SJSA1 (cell line): ENCODE measurements around the gene MSX2. TPM values are rescaled to one million over a fixed set of nuclear protein-coding genes. Genes with fewer than 3 reads are reported as not detected.
A peak's percentile ranks its signal among the peaks of the same experiment; 100 is the strongest.

Source experiments
- DNase-seq, 2 experiments: peaks; one replicate each; pipeline ENCODE4 v3.0.0-alpha.2; 2015 to 2020; ENCODE audit warnings: low spot score in 2 of 2, low read depth in 1 of 2
- H3K27ac ChIP-seq: fragments of 250-450 bp; sonication (Bioruptor Pico); 2 replicates; pipeline ENCODE4 v1.5.1; 2020; ENCODE audit warnings: mild to moderate bottlenecking, moderate library complexity
- H3K27me3 ChIP-seq: fragments of 250-450 bp; sonication (Bioruptor Pico); replicated peaks from 2 replicates; pipeline ENCODE4 v1.5.1; 2020; ENCODE audit warnings: mild to moderate bottlenecking, moderate library complexity
- H3K36me3 ChIP-seq: fragments of 250-450 bp; sonication (Bioruptor Pico); 2 replicates; pipeline ENCODE4 v1.5.1; 2020; ENCODE audit warnings: mild to moderate bottlenecking
- H3K4me1 ChIP-seq: fragments of 250-450 bp; sonication (Bioruptor Pico); replicated peaks from 2 replicates; pipeline ENCODE4 v1.6.1; 2021; ENCODE audit warnings: mild to moderate bottlenecking
- H3K4me3 ChIP-seq: fragments of 250-450 bp; sonication (Bioruptor Pico); 2 replicates; pipeline ENCODE4 v1.5.1; 2020; ENCODE audit warnings: mild to moderate bottlenecking
- H3K9me3 ChIP-seq: fragments of 250-450 bp; sonication (Bioruptor Pico); replicated peaks from 2 replicates; pipeline ENCODE4 v1.5.1; 2020; ENCODE audit warnings: mild to moderate bottlenecking
- total RNA-seq: library from RNA; depleted of rRNA; stranded (reverse); fragments of >200 nt; shearing (Covaris generic); gene quantifications from 2 replicates; pipeline ENCODE4 v1.2.3, GENCODE V29; 2014

Gene MSX2
- total RNA-seq, 1 experiment from 2014 or later = 1.4 TPM

DNA sequence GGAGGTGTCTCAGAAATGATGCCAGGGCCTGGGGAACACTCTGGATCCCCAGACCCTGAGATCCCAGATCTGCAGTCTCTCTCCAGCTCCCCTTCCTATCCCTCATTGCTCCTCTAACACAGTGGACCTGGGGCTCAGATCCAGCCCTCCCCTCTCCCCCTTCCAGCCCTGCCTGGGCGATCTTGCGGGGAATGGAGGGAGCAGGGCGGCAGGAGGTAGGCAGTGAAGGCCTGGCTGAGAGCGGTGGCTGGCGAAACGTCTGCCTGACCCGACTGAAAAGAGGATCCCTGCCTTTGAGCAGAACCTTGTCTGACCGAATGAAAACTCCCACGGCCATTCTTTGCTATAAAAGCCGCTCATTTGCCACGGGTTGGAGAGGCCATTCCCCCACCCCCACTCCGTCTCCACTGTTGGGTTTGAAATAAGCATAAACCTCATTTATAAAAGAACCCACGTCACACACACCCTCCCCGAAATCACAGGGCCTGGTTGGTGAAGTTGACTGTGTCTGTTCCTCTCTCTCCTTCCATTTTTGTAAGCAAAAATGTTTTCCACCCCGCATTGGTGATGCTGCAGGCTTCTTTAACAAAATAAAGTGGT is 8.8 kb downstream of the MSX2 start:
- H3K9me3 ChIP-seq = no peaks in the 10 kb centered on the region; the same call in 1 of the 2 replicates
- no peak overlapping the region for H3K4me3 ChIP-seq
- no peak overlapping the region for H3K27ac ChIP-seq
- H3K36me3 ChIP-seq = no peaks in the 10 kb centered on the region; the same call in 1 of the 2 replicates
- peaks cover 22% of the 10 kb centered on the region for H3K27me3 ChIP-seq
- DNase-seq = no peak
- H3K4me1 ChIP-seq = no peaks in the 10 kb centered on the region

DNA sequence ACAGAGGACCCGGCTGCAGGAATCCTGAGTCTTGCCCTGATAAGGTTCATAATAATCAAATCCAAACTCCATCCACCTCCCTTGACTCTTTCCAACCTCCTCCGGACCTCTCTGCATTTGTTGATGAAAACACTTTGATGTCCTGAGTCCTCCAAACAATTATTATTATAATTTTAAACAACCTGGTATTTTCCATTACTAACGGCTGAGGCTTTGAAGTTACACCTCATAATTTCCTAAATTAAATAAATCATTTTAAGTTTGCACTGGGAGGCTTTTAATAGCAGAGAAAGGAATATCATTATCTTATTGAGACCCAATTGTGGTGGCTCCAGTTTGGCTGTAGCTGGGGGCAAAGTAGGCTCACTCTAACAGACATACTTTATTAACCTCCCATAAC is 9.5 kb downstream of the MSX2 start:
- Histone ChIP-seq H3K27ac (no peak overlapping the region), H3K4me1 (no peaks in the 10 kb centered on the region), H3K27me3 (peaks cover 22% of the 10 kb centered on the region), H3K36me3 (no peaks in the 10 kb centered on the region; the same call in 1 of the 2 replicates), H3K9me3 (no peaks in the 10 kb centered on the region; the same call in 1 of the 2 replicates), H3K4me3 (no peak overlapping the region)
- DNase-seq = no peak

DNA sequence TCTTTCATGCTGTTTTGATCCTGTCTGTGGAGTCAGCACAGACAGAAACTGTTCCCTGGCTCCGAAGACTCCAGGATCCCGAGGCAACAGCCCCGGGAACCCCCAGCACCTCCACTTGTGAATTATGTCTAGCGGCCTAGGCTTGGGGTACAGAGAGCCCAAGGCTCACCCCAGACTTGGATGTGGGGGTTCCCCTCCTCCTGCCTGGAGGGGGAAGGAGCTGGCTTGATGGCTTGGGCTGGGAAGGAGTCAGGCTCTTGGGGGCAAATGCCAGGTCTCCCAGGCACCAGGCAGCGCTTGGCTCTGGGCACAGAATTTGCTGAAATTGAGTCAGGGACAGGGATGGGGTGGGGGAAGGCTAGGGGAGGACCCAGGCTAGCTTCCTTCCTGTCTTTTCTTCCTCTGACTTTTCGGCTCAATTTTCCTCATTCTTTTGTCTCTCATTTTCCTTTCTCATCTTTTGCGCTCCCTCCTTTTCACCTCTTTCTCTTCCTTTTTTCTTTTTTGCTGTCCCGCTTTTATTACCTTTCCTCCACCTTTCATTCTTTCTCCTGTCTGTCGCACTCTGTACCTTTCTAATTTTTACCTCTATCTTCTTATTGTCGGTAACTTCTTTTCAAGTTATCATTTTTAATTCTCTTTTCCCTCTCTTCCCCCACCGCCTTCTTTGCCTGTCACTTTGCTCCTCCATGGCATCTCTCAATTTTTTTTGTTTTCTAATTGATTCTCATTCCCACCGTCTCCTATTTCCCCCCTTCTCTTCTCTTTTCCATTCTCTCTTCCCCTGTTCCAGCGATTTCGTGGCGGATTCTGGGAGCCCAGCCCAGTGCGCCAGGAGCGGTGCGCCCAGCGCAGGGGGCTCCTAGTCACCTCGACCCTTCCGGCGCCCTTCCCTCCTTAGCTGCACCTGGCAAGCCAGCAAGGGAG is 10.5 kb downstream of the MSX2 start:
- peaks cover 22% of the 10 kb centered on the region for H3K27me3 ChIP-seq
- no peak for DNase-seq
- H3K4me3 ChIP-seq = no peak overlapping the region
- H3K4me1 ChIP-seq = no peaks in the 10 kb centered on the region
- no peaks in the 10 kb centered on the region; the same call in 1 of the 2 replicates for H3K36me3 ChIP-seq
- no peak overlapping the region for H3K27ac ChIP-seq
- H3K9me3 ChIP-seq = no peaks in the 10 kb centered on the region; the same call in 1 of the 2 replicates

DNA sequence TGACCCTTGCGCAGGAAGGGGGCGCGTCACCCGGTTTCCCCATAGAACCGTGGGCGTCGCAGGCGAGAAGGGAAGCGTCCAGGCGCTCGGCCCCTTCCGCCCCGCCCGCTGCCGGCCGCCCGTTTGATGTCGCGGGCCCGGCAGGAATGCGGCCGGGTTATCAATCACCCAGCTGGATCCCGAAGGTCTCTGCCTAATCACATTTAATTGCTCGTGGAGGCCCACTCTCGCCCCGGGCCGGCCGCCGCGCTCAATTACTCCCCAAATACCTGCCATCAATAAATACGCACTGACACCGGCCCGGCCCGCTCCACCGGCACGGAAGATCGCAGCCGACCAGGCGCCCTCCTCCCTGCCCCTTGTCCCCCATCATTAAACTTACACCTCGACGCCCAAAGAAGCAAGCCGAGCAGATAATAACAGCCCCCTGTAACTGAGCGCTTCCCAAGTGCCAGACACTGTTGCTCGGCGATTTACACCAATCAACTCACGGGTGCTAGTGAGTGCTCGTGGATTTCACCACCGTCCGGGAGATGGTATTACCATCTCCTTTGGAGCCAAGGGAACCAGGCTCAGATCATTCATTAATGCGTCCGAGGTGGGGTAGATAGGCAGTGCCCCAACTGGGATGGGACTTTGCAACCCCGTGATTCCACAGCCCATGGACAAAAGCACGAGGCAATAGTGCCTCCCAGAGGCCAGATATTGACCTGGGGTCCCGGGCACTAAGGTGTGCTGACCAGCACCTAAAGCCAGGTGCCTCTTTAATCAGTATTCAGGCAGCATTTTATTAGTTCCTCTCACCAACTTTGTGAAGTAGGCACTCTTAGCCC is 11.3 kb downstream of the MSX2 start:
- H3K4me3 ChIP-seq = no peak overlapping the region
- no peaks in the 10 kb centered on the region; the same call in 1 of the 2 replicates for H3K9me3 ChIP-seq
- no peak overlapping the region for H3K27ac ChIP-seq
- H3K4me1 ChIP-seq = no peaks in the 10 kb centered on the region
- no peak for DNase-seq
- H3K36me3 ChIP-seq = no peaks in the 10 kb centered on the region; the same call in 1 of the 2 replicates
- H3K27me3 ChIP-seq = peaks cover 22% of the 10 kb centered on the region

DNA sequence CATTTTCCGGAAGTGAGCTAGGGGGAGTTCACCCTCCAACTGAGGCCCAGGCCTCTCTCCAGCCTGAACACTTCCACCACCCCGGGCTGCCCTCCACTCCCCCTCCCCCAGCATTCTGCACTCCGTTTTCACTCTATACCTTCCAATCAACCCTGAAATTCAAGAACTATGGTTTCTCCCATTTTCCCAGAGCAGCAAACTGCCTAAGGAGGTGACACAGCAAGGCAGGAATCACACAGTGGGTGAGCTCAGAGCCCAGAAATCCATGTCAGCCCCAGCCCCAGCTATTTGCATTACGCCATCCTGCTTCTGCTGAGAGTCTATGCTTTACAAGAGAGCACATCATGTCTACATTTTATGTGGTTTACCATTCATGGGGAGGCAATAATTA is 11.9 kb downstream of the MSX2 start:
- DNase-seq = no peak
- Histone ChIP-seq H3K27ac (no peak overlapping the region), H3K4me3 (no peak overlapping the region)

DNA sequence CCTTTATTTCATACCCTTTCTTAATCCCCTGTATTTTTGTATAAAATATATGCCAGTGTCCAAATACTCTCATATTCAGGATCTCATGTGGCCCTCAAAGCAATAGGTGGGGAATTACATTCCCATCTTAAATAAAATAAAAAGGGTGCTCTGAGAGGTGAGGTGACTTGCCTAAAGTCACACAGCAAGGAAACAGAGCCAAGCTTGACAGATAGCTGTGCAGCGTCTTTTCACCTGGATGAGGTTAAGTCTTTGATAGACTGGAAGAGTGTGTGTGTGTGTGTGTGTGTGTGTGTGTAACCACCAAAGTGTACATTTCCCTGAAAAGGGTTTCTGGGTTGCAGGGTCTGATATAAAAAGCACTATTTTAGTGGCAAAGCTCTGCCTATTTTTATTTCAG is 12.4 kb downstream of the MSX2 start:
- DNase-seq = no peak
- peaks cover 3% of the 10 kb centered on the region; the same call in 1 of the 2 replicates for H3K36me3 ChIP-seq
- H3K4me3 ChIP-seq = no peak overlapping the region
- no peaks in the 10 kb centered on the region for H3K4me1 ChIP-seq
- no peak overlapping the region for H3K27ac ChIP-seq
- H3K9me3 ChIP-seq = no peaks in the 10 kb centered on the region; the same call in 1 of the 2 replicates
- H3K27me3 ChIP-seq = peaks cover 22% of the 10 kb centered on the region

More for the DNA sequence above, 11.9 kb downstream of the MSX2 start:
- Histone ChIP-seq H3K36me3 (peaks cover 3% of the 10 kb centered on the region; the same call in 1 of the 2 replicates), H3K27me3 (peaks cover 22% of the 10 kb centered on the region), H3K4me1 (no peaks in the 10 kb centered on the region), H3K9me3 (no peaks in the 10 kb centered on the region; the same call in 1 of the 2 replicates)

DNA sequence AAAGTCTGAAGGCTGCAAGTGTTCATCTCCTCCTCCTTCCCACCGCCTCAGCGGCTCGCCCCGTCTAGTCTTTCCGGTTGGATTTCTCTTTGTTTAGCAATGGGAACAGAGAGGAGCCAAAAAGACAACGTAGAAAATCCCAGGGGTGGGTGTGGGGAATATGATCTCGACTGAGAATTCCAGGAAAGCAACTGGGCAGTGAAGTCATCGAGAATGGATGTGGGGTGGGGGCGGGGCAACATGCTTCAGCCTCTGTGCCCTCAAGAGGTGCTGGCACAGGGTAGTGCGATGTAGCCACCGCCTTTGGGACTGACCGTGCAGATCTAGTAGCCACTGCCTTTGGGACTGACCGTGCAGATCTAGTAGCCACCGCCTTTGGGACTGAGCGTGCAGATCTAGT is 12.9 kb downstream of the MSX2 start:
- Histone ChIP-seq H3K27ac (no peak overlapping the region), H3K4me1 (no peaks in the 10 kb centered on the region), H3K4me3 (no peak overlapping the region), H3K9me3 (no peaks in the 10 kb centered on the region; the same call in 1 of the 2 replicates), H3K36me3 (peaks cover 3% of the 10 kb centered on the region; the same call in 1 of the 2 replicates), H3K27me3 (peaks cover 22% of the 10 kb centered on the region)
- DNase-seq = no peak

DNA sequence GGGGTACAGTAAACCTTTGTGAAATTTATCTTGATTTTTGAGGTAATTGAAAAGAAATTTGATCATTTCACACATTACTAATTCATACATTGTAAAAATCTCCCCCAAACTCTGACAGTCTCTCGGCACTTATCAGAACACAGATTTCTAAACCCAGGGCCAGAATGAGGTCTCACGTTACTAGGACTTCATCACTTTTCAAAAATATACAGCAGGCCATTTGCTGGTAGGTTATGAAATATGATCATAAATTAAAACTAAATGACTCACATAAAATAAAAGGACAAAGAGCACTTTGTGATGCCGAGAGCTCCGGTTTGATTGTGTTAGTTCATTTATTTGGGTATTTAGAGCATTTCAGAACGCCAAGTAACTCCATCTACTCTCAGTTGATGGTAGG is 17.0 kb downstream of the MSX2 start:
- no peaks in the 10 kb centered on the region for H3K4me1 ChIP-seq
- H3K9me3 ChIP-seq = no peaks in the 10 kb centered on the region
- 0 out of 2 replicates have a peak, but pooled peaks cover 3% of the 10 kb centered on the region for H3K36me3 ChIP-seq
- no peak for DNase-seq
- 0 out of 2 replicates have a peak, but pooled peaks cover 2% of the 10 kb centered on the region for H3K27me3 ChIP-seq
- H3K27ac ChIP-seq = no peak overlapping the region
- H3K4me3 ChIP-seq = no peak overlapping the region

DNA sequence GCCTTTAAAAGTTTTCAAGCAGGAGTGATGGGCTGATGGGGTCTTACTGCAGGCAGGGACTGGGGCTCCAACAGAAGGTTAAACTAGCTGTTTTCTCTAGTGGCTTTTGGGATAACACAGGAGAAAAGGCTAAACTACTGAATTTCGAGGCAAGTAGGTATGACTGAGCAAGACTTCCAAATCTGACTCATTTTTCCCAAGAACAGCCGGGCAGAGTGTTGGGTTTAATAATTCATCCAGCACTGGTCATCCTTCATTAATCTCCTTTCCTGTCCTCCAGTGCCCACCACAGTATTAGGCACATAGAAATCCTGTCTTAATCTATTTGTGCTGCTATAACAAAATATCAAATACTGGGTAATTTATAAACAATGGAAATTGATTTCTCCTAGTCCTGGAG is 20.5 kb downstream of the MSX2 start:
- no peaks in the 10 kb centered on the region for H3K9me3 ChIP-seq
- H3K27me3 ChIP-seq = peaks cover 18% of the 10 kb centered on the region
- H3K27ac ChIP-seq = no peak overlapping the region
- H3K4me3 ChIP-seq = no peak overlapping the region
- no peak for DNase-seq
- no peaks in the 10 kb centered on the region for H3K4me1 ChIP-seq
- 0 out of 2 replicates have a peak, but pooled peaks cover 3% of the 10 kb centered on the region for H3K36me3 ChIP-seq

DNA sequence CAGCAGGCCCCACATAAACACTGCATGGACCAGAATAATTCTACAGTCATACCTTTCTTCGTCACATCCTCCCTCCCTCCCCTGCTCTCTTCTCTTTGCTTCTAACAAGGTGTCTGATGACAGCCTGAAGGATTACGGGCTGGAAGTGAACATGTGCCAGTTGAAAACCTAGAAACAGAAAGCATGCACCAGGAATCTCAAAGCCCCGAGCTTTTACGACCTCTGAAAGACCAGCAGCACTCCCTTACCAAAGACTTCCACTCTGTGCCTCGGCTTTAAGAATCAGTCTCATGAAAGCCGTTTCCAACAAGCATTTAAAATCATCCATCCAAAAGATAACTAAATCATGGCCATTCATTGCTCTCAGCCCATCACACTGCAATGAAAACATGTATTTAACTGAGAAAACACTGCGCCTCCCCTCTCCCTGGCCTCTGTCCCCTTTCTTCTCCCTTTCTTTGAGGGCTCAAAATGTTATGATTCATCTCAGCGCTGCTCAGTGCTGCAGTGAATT is 21.3 kb downstream of the MSX2 start:
- DNase-seq = no peak
- H3K27ac ChIP-seq = no peak overlapping the region
- peaks cover 24% of the 10 kb centered on the region for H3K27me3 ChIP-seq
- H3K36me3 ChIP-seq = 0 out of 2 replicates have a peak, but pooled peaks cover 3% of the 10 kb centered on the region
- H3K4me3 ChIP-seq = no peak overlapping the region
- no peaks in the 10 kb centered on the region for H3K9me3 ChIP-seq
- no peaks in the 10 kb centered on the region for H3K4me1 ChIP-seq

DNA sequence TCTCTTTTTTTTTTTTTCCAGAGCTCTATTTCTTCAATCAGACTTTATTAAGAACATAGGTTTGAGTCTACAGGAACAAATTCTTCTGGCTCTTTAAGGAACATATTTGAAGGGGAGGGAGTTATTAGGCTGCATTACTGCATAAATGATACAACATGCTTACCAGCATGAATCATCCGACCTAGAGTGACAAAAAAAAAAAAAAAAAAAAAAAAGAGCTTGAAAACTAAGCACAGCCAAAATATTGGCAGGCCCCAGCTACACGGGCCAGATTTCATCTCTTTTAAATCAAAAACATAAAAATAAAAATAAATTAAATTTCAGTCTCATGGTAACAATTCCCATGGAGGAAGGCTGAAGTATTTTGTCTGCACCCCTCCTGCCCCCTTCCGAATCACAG is 26.3 kb downstream of the MSX2 start:
- DNase-seq = no peak
- Histone ChIP-seq H3K36me3 (no peaks in the 10 kb centered on the region), H3K4me1 (no peaks in the 10 kb centered on the region), H3K9me3 (0 out of 2 replicates have a peak, but pooled peaks cover 2% of the 10 kb centered on the region), H3K4me3 (no peak overlapping the region), H3K27ac (no peak overlapping the region), H3K27me3 (peaks cover 53% of the 10 kb centered on the region)

DNA sequence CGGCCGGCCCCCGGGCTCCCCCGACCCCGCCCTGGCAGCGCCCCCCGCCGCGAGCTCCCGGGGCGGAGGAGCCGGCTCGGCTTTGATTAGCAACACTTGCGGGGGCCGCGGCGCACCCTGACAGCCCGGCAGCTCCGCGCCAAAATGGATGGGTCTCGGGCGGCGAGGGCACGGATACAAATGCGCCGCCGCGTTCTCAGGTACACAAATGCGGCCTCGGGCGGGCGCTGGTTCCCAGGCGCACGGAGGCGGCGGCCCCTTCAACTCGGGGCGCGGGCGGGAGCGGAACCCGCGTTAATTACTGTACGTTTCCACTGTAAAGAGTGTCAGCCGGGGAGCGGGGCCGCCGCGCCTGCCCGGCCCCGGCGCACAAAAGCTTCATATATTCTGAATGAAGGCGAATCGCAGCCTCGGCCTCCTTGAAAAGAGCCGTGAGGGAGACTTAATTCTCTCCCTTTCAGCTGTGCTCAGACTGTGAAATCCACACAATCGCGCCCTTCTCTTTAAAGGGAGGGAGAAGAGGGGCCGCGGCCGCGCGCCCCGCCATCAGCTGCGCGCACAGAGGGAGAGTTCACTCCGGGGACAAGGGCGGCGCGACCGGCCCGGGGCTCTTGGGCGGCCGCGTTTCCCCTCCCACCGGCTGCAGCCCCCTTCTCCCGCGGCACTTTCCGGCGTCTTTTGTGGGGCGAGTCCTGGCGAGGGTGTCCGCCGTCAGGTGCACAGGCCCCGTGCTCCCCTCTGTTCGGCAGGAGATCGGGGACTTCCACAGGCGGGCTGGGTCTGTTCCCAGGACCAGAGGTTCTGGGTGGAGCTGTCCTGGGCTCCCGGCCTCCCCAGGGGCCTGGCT is 27.0 kb downstream of the MSX2 start:
- H3K36me3 ChIP-seq = no peaks in the 10 kb centered on the region
- H3K4me1 ChIP-seq = no peaks in the 10 kb centered on the region
- DNase-seq = no peak
- H3K9me3 ChIP-seq = 0 out of 2 replicates have a peak, but pooled peaks cover 2% of the 10 kb centered on the region
- H3K27me3 ChIP-seq = peaks cover 53% of the 10 kb centered on the region
- H3K4me3 ChIP-seq = peak overlapping the region; percentile 18
- H3K27ac ChIP-seq = no peak overlapping the region
